ENCODE results near the gene NHERF2.

Gene NHERF2

GRCh38 chr16:2063861-2064260 lies 37.2 kb downstream of the NHERF2 start:
- DNase-seq = no peak

- DNase-seq = no peak
These were observed 37.8 kb downstream of the NHERF2 start for GRCh38 chr16:2064368-2064945.

- no peak for DNase-seq
These were observed 39.4 kb downstream of the NHERF2 start for GRCh38 chr16:2066139-2066538.

- no peak for DNase-seq
These were observed 44.1 kb downstream of the NHERF2 start for GRCh38 chr16:2070576-2071453.

- DNase-seq = no peak
These were observed 44.9 kb downstream of the NHERF2 start for GRCh38 chr16:2071454-2072202.

- DNase-seq = no peak
These were observed 46.2 kb downstream of the NHERF2 start for GRCh38 chr16:2072926-2073325.

GRCh38 chr16:2074071-2074470 lies 47.4 kb downstream of the NHERF2 start:
- no peak for DNase-seq

- DNase-seq = no peak
These were observed 48.9 kb downstream of the NHERF2 start for GRCh38 chr16:2075631-2076030.

GRCh38 chr16:2076072-2076865 lies 49.6 kb downstream of the NHERF2 start:
- no peak for DNase-seq

- no peak for DNase-seq
These were observed 50.3 kb downstream of the NHERF2 start for GRCh38 chr16:2077016-2077415.

- no peak for DNase-seq
These were observed 51.0 kb downstream of the NHERF2 start for GRCh38 chr16:2077696-2078095.

GRCh38 chr16:2078096-2078495 lies 51.4 kb downstream of the NHERF2 start:
- DNase-seq = no peak

GRCh38 chr16:2078691-2079090 lies 52.0 kb downstream of the NHERF2 start:
- DNase-seq = no peak

- DNase-seq = no peak
These were observed 52.7 kb downstream of the NHERF2 start for GRCh38 chr16:2079311-2079800.

GRCh38 chr16:2079991-2080390 lies 53.3 kb downstream of the NHERF2 start:
- no peak for DNase-seq

GRCh38 chr16:2081201-2082084 lies 54.7 kb downstream of the NHERF2 start:
- DNase-seq = no peak

GRCh38 chr16:2082171-2082982 lies 55.7 kb downstream of the NHERF2 start:
- DNase-seq = no peak

- no peak for DNase-seq
These were observed 56.3 kb downstream of the NHERF2 start for GRCh38 chr16:2082983-2083364.

GRCh38 chr16:2083409-2083808 lies 56.7 kb downstream of the NHERF2 start:
- no peak for DNase-seq

GRCh38 chr16:2083876-2084780 lies 57.4 kb downstream of the NHERF2 start:
- DNase-seq = no peak
